Adipocyte (in vitro differentiated cells): ENCODE results near the gene PTPRO.

ENCODE experiments used
- DNase-seq: peaks from one replicate; pipeline ENCODE4 v3.0.0-alpha.2; 2015; ENCODE audit warnings: low read depth
- H3K27me3 ChIP-seq: replicated peaks from 2 replicates; pipeline ENCODE4 v1.7.0; 2013; ENCODE audit warnings: mild to moderate bottlenecking, low read length, moderate library complexity; ENCODE audit not compliant: control insufficient read depth, insufficient read depth
- H3K36me3 ChIP-seq: 2 replicates; pipeline ENCODE4 v1.7.0; 2013; ENCODE audit warnings: low read length, mild to moderate bottlenecking, moderate library complexity; ENCODE audit not compliant: control insufficient read depth, insufficient read depth, severe bottlenecking
- H3K4me1 ChIP-seq: 2 replicates; pipeline ENCODE4 v1.7.0; 2013; ENCODE audit warnings: mild to moderate bottlenecking, low read length, moderate library complexity; ENCODE audit not compliant: control insufficient read depth, insufficient read depth
- H3K4me3 ChIP-seq: 2 replicates; pipeline ENCODE4 v1.7.0; 2013; ENCODE audit warnings: mild to moderate bottlenecking, low read length, moderate library complexity
- H3K9ac ChIP-seq: 2 replicates; pipeline ENCODE4 v1.7.0; 2013; ENCODE audit warnings: mild to moderate bottlenecking, low read length, moderate library complexity
- H3K9me3 ChIP-seq: 2 replicates; pipeline ENCODE4 v1.7.0; 2013; ENCODE audit warnings: mild to moderate bottlenecking, low read length, moderate library complexity; ENCODE audit not compliant: control insufficient read depth

Gene PTPRO

GRCh38 chr12:15322164-15323061 lies at the start of gene PTPRO:
PTPRO (plus strand) TSS chr12:15322508.
- DNase-seq: peak; percentile 6
- peaks cover 20% of the 10 kb centered on the region for H3K27me3 ChIP-seq
- no peak within 1 kb of the TSS for H3K9ac ChIP-seq
- peaks cover 3% of the 10 kb centered on the region for H3K4me1 ChIP-seq
- H3K4me3 ChIP-seq: peak within 1 kb of the TSS; percentile 65
- no peaks in the 10 kb centered on the region for H3K9me3 ChIP-seq
- no peaks in the 10 kb centered on the region for H3K36me3 ChIP-seq

- no peaks in the 10 kb centered on the region for H3K36me3 ChIP-seq
- H3K9me3 ChIP-seq: no peaks in the 10 kb centered on the region
- H3K27me3 ChIP-seq: no peaks in the 10 kb centered on the region
- H3K9ac ChIP-seq: no peak overlapping the region
- H3K4me3 ChIP-seq: no peak overlapping the region
- H3K4me1 ChIP-seq: peaks cover 23% of the 10 kb centered on the region
- DNase-seq: no peak
These were observed 48.4 kb upstream of the PTPRO start for GRCh38 chr12:15273896-15274295.

- Histone ChIP-seq H3K9me3 (no peaks in the 10 kb centered on the region), H3K4me3 (no peak overlapping the region), H3K9ac (no peak overlapping the region), H3K36me3 (no peaks in the 10 kb centered on the region), H3K4me1 (peaks cover 30% of the 10 kb centered on the region), H3K27me3 (no peaks in the 10 kb centered on the region)
- DNase-seq: no peak
These were observed 47.7 kb upstream of the PTPRO start for GRCh38 chr12:15274561-15274967.

GRCh38 chr12:15276088-15276698 lies 46.1 kb upstream of the PTPRO start:
- Histone ChIP-seq H3K4me3 (no peak overlapping the region), H3K9me3 (no peaks in the 10 kb centered on the region), H3K27me3 (no peaks in the 10 kb centered on the region), H3K9ac (peak overlapping the region; percentile 12), H3K4me1 (peaks cover 34% of the 10 kb centered on the region), H3K36me3 (no peaks in the 10 kb centered on the region)
- DNase-seq: peak; percentile 70

GRCh38 chr12:15278816-15279658 lies 43.3 kb upstream of the PTPRO start:
- Histone ChIP-seq H3K27me3 (no peaks in the 10 kb centered on the region), H3K36me3 (no peaks in the 10 kb centered on the region), H3K9me3 (no peaks in the 10 kb centered on the region), H3K9ac (peak overlapping the region; percentile 56), H3K4me1 (peaks cover 31% of the 10 kb centered on the region), H3K4me3 (peak overlapping the region; percentile 68)
- DNase-seq: no peak

GRCh38 chr12:15280930-15281329 lies 41.4 kb upstream of the PTPRO start:
- H3K9ac ChIP-seq: no peak overlapping the region
- no peak for DNase-seq
- no peaks in the 10 kb centered on the region for H3K36me3 ChIP-seq
- H3K9me3 ChIP-seq: no peaks in the 10 kb centered on the region
- no peaks in the 10 kb centered on the region for H3K27me3 ChIP-seq
- H3K4me3 ChIP-seq: no peak overlapping the region
- peaks cover 16% of the 10 kb centered on the region for H3K4me1 ChIP-seq

GRCh38 chr12:15289192-15289591 lies 33.1 kb upstream of the PTPRO start:
- H3K36me3 ChIP-seq: no peaks in the 10 kb centered on the region
- no peak overlapping the region for H3K4me3 ChIP-seq
- no peak for DNase-seq
- H3K27me3 ChIP-seq: no peaks in the 10 kb centered on the region
- no peaks in the 10 kb centered on the region for H3K4me1 ChIP-seq
- H3K9ac ChIP-seq: no peak overlapping the region
- H3K9me3 ChIP-seq: no peaks in the 10 kb centered on the region

GRCh38 chr12:15293731-15294130 lies 28.6 kb upstream of the PTPRO start:
- no peaks in the 10 kb centered on the region for H3K36me3 ChIP-seq
- no peaks in the 10 kb centered on the region for H3K4me1 ChIP-seq
- H3K9ac ChIP-seq: no peak overlapping the region
- no peaks in the 10 kb centered on the region for H3K9me3 ChIP-seq
- H3K4me3 ChIP-seq: no peak overlapping the region
- no peaks in the 10 kb centered on the region for H3K27me3 ChIP-seq
- DNase-seq: no peak

GRCh38 chr12:15299947-15300346 lies 22.4 kb upstream of the PTPRO start:
- H3K4me3 ChIP-seq: no peak overlapping the region
- peaks cover 8% of the 10 kb centered on the region for H3K9me3 ChIP-seq
- no peak overlapping the region for H3K9ac ChIP-seq
- no peaks in the 10 kb centered on the region for H3K36me3 ChIP-seq
- no peaks in the 10 kb centered on the region for H3K4me1 ChIP-seq
- no peak for DNase-seq
- H3K27me3 ChIP-seq: no peaks in the 10 kb centered on the region

- peaks cover 16% of the 10 kb centered on the region for H3K9me3 ChIP-seq
- no peaks in the 10 kb centered on the region for H3K4me1 ChIP-seq
- no peak for DNase-seq
- H3K9ac ChIP-seq: no peak overlapping the region
- no peaks in the 10 kb centered on the region for H3K36me3 ChIP-seq
- H3K4me3 ChIP-seq: no peak overlapping the region
- no peaks in the 10 kb centered on the region for H3K27me3 ChIP-seq
These were observed 18.0 kb upstream of the PTPRO start for GRCh38 chr12:15304296-15304695.

GRCh38 chr12:15306605-15307004 lies 15.7 kb upstream of the PTPRO start:
- Histone ChIP-seq H3K4me3 (no peak overlapping the region), H3K9ac (no peak overlapping the region), H3K4me1 (no peaks in the 10 kb centered on the region), H3K27me3 (no peaks in the 10 kb centered on the region), H3K36me3 (no peaks in the 10 kb centered on the region), H3K9me3 (peaks cover 7% of the 10 kb centered on the region)
- no peak for DNase-seq
